Stomach (tissue), 9 donors: ENCODE measurements around the gene TATDN3. TPM values are rescaled to one million over a fixed set of nuclear protein-coding genes. Genes with fewer than 3 reads are reported as not detected.

Experiments used
- DNase-seq, 2 donors: peaks; one replicate each; pipeline versions ENCODE4 v3.0.0 to v3.0.0-alpha.2; 2013 to 2019
- H3K27ac ChIP-seq, 5 donors: fragments of 200-600 bp in 4 of 5; sonication (generic) in 4 of 5; one replicate each; pipeline ENCODE4 v1.5.1; 2013 to 2019; ENCODE audit warnings: mild to moderate bottlenecking in 1 of 5, moderate library complexity in 1 of 5
- H3K27me3 ChIP-seq, 3 donors: fragments of 200-600 bp; sonication (generic); one replicate each; pipeline ENCODE4 v1.5.1; 2017 to 2019; ENCODE audit warnings: mixed run types in 1 of 3
- H3K36me3 ChIP-seq, 4 donors: fragments of 200-600 bp; sonication (generic); 1 replicate in 3 of 4; 2 replicates in 1 of 4; pipeline ENCODE4 v1.5.1; 2016 to 2019
- H3K4me1 ChIP-seq, 4 donors: fragments of 200-600 bp; sonication (generic); one replicate each; pipeline ENCODE4 v1.5.1; 2016 to 2019
- H3K4me3 ChIP-seq, 4 donors: fragments of 200-600 bp; sonication (generic) in 3 of 4; one replicate each; pipeline ENCODE4 v1.5.1; 2016 to 2019; ENCODE audit warnings: mild to moderate bottlenecking in 1 of 4
- H3K9me3 ChIP-seq, 4 donors: fragments of 200-600 bp; sonication (generic); one replicate each; pipeline ENCODE4 v1.5.1; 2016 to 2019
- EP300 ChIP-seq: sonication (generic); formaldehyde crosslinking; IDR thresholded peaks from one replicate; pipeline ENCODE4 v1.6.1; 2017; ENCODE audit warnings: antibody characterized with exemption
- POLR2A ChIP-seq, 4 donors: fragments of 450-650 bp; IDR thresholded peaks; one replicate each; pipeline ENCODE4 v1.6.1; 2016; ENCODE audit warnings: antibody characterized with exemption in 4 of 4, control low read depth in 2 of 4, mild to moderate bottlenecking in 1 of 4, moderate library complexity in 1 of 4
- POLR2AphosphoS5 ChIP-seq, 3 donors: sonication (generic); formaldehyde crosslinking; IDR thresholded peaks; one replicate each; pipeline ENCODE4 v1.6.1; 2016; ENCODE audit warnings: antibody characterized with exemption in 3 of 3
- WGBS, 5 donors: extraction: QIAGEN DNeasy Blood & Tissue Kit in 3 of 5; methylation state at CpG; one replicate each; pipeline versions ENCODE4 v1.1.5 to v1.1.7; 2013 to 2018; 5-methylcytosine and 5-hydroxymethylcytosine counted together
- intact Hi-C: fragments of 100-400 bp; cut with DNase I; formaldehyde crosslinking; loops from one replicate; pipeline ENCODE4 v1.15.1; 2023; ENCODE audit warnings: low total_unique reads
- polyA plus RNA-seq, 3 donors: library from polyadenylated mRNA; stranded (reverse); fragments of 200-250 nt; gene quantifications; one replicate each; pipeline ENCODE4 v1.2.3, GENCODE V29; 2013
- total RNA-seq, 5 donors: library from RNA; depleted of rRNA; stranded (reverse); fragments of >200 nt; gene quantifications; one replicate each; pipeline versions ENCODE4 v1.1.0 to v1.2.3, GENCODE V29; 2014 to 2016
- TF ChIP-seq, protein P1 (sequence below), 7 experiments: fragments of 450-650 bp in 4 of 7; fragments of 200-600 bp in 3 of 7; sonication (generic) in 3 of 7; IDR thresholded peaks; one replicate each; pipeline ENCODE4 v1.5.1; 2016 to 2019; ENCODE audit warnings: antibody characterized with exemption in 7 of 7, control low read depth in 2 of 7, mild to moderate bottlenecking in 1 of 7
- donor health status: healthy with polysubstance abuse.
- donor health status: Bipolar disorder and iron deficiency.
- donor health status: healthy.

TATDN3 gene
- total and polyA plus RNA-seq, 8 donors, result 2.6 to 52.2 (median 10.2) TPM

DNA sequence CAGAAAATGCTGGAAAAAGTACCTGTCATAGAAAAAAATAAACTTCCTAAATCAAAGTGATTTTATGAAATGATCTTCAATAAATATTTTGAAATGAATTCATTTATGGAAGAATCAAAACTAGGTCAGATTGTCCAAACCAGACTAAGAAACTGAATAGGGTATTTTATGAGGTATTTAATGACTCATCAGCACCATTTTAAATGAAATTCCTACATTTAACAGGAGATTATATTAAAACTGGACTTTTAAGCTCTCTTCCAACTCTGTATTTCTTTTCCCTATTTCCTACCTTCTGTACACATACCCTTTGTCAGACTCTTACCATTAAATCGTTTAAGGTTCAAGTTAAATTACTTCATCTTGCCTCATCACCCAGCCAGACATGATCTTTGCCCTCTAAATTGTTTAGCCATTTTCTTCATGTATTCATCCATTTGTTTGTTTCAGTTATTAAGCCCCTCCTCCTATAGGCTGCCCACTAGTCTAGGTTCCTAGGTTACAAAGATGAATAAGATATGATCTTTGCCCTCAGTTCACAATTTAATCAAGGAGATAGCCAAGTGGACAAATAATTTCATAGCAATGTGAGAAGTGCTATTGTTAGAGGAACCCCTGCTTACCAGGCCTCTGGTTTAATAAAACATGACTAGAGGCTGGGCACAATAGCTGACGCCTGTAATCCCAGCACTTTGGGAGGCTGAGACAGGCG lies 25.0 kb downstream of the TATDN3 start:
- H3K4me3 ChIP-seq, result no peak overlapping the region
- TF ChIP-seq POLR2A (IDR thresholded peaks at IDR 0.05) (no peak), POLR2AphosphoS5 (IDR thresholded peaks at IDR 0.05) (no peak), EP300 (no peak)
- TF ChIP-seq, protein P1, sequence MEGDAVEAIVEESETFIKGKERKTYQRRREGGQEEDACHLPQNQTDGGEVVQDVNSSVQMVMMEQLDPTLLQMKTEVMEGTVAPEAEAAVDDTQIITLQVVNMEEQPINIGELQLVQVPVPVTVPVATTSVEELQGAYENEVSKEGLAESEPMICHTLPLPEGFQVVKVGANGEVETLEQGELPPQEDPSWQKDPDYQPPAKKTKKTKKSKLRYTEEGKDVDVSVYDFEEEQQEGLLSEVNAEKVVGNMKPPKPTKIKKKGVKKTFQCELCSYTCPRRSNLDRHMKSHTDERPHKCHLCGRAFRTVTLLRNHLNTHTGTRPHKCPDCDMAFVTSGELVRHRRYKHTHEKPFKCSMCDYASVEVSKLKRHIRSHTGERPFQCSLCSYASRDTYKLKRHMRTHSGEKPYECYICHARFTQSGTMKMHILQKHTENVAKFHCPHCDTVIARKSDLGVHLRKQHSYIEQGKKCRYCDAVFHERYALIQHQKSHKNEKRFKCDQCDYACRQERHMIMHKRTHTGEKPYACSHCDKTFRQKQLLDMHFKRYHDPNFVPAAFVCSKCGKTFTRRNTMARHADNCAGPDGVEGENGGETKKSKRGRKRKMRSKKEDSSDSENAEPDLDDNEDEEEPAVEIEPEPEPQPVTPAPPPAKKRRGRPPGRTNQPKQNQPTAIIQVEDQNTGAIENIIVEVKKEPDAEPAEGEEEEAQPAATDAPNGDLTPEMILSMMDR (IDR thresholded peaks at IDR 0.05), result no peak
- no peak overlapping the region for H3K27ac ChIP-seq
- DNase-seq, result no peak
- WGBS, 5 donors, result 48 to 62% (median 55%) methylated on average over 3 of the region's 3 CpGs
- no peaks in the 10 kb centered on the region for H3K27me3 ChIP-seq
- H3K36me3 ChIP-seq, result peaks cover 0 to 19% (median 13%) of the 10 kb centered on the region in 4 donors
- H3K4me1 ChIP-seq, result peaks cover 0 to 26% (median 0%) of the 10 kb centered on the region in 4 donors
- intact Hi-C loops, result no loop called here
- H3K9me3 ChIP-seq, result no peaks in the 10 kb centered on the region

DNA sequence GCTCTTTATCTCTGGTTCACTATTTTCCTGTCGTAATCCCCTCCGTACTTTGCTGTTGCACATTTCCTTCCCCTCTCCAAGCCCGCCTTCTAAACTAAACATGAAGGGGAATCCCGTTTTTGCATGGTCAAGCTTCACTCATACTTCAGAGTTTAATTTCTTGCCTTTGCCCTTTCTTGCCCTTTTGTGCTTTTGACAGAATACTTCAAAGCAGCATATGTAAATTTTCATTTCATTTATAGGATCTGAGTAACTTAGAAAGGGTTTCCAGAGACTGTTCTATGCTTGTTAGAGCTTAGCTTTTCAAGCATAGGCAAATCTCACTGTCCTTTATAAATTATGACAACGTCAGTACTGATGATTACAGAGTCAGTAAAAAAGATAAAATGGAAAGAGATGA lies 28.0 kb downstream of the TATDN3 start:
- Histone ChIP-seq H3K27ac (peak overlapping the region in 2 of 5 donors; percentile 16 to 27), H3K4me1 (peaks cover 0 to 21% (median 0%) of the 10 kb centered on the region in 4 donors), H3K4me3 (no peak overlapping the region), H3K9me3 (peaks cover 0 to 2% (median under 1%) of the 10 kb centered on the region in 4 donors), H3K36me3 (no peaks in the 10 kb centered on the region), H3K27me3 (no peaks in the 10 kb centered on the region)
- TF ChIP-seq POLR2AphosphoS5 (IDR thresholded peaks at IDR 0.05) (no peak), EP300 (no peak), POLR2A (IDR thresholded peaks at IDR 0.05) (no peak)
- TF ChIP-seq, protein P1 (IDR thresholded peaks at IDR 0.05), result no peak
- WGBS, 5 donors, result 9 to 19% (median 11%) methylated on average over 5 of the region's 5 CpGs
- intact Hi-C loops, result no loop called here
- DNase-seq, result peak in 1 of 2 donors; percentile 32

DNA sequence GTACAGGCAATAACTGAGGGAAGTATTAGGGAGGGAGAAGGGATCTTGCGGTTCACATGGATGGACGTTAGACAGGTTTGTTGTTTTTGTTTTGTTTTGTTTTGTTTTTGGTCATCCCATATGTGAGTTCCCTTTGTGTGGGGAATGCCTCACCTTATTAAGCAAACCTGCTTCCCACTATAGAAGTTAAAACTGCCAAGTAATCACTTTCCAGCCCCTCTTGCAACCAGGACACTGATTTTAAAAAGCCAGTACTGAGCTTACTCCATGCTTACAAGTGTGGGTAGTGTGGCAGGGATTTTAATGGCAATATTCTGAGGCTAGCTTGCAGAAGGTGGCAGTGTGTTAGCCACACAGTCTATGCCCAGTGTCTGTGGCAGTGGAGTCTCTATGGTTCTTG lies 29.3 kb downstream of the TATDN3 start:
- Histone ChIP-seq H3K9me3 (peaks cover 7 to 15% (median 11%) of the 10 kb centered on the region in 4 donors), H3K27ac (no peak overlapping the region), H3K4me3 (no peak overlapping the region), H3K27me3 (no peaks in the 10 kb centered on the region), H3K36me3 (no peaks in the 10 kb centered on the region), H3K4me1 (peaks cover 0 to 17% (median 0%) of the 10 kb centered on the region in 4 donors)
- TF ChIP-seq POLR2A (IDR thresholded peaks at IDR 0.05), result no peak
- no peak for TF ChIP-seq EP300
- no peak for TF ChIP-seq POLR2AphosphoS5 (IDR thresholded peaks at IDR 0.05)
- TF ChIP-seq, protein P1 (IDR thresholded peaks at IDR 0.05), result no peak
- no peak for DNase-seq
- intact Hi-C loops, result no loop called here
- 78 to 86% (median 84%) methylated on average over 2 of the region's 2 CpGs for WGBS, 5 donors

DNA sequence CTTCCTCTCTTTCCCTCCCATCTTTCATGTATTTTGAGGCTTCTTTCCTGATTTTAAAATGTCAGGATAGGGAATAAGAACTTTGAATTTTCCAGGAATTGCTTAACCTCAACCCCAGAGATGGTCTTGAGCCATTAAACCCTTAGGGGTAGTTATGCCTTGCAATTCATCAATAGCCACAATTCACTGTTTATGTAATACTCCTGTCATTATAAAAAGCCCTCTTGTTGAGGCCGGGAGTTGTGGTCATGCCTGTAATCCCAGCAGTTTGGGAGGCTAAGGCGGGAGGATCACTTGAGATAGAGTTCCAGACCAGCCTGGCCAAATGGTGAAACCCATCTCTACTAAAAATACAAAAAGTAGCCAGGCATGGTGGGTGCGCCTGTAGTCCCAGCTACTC lies 31.3 kb downstream of the TATDN3 start:
- intact Hi-C loops, result no loop called here
- Histone ChIP-seq H3K27me3 (no peaks in the 10 kb centered on the region), H3K4me3 (no peak overlapping the region), H3K4me1 (peaks cover 0 to 14% (median 0%) of the 10 kb centered on the region in 4 donors), H3K27ac (no peak overlapping the region), H3K9me3 (peaks cover 11 to 20% (median 16%) of the 10 kb centered on the region in 4 donors), H3K36me3 (no peaks in the 10 kb centered on the region)
- WGBS, 5 donors, result 93 to 97% (median 95%) methylated on average over 3 of the region's 3 CpGs
- TF ChIP-seq EP300 (no peak), POLR2A (IDR thresholded peaks at IDR 0.05) (no peak), POLR2AphosphoS5 (IDR thresholded peaks at IDR 0.05) (no peak)
- TF ChIP-seq, protein P1 (IDR thresholded peaks at IDR 0.05), result no peak
- no peak for DNase-seq
